NB4 (cell line): ENCODE data around the gene IQCE.

Source experiments
- DNase-seq: peaks from one replicate; pipeline ENCODE4 v3.0.0; 2010; ENCODE audit warnings: low read depth
- H3K4me3 ChIP-seq: one replicate; pipeline ENCODE4 v1.5.1; 2011; ENCODE audit warnings: mild to moderate bottlenecking, low read depth, low read length, moderate library complexity
- MYC ChIP-seq: IDR thresholded peaks from 2 replicates; pipeline ENCODE4 v1.6.1; 2011; ENCODE audit warnings: low read depth, low read length
- POLR2A ChIP-seq: IDR thresholded peaks from 2 replicates; pipeline ENCODE4 v1.6.1; 2011; ENCODE audit warnings: mild to moderate bottlenecking; ENCODE audit not compliant: insufficient read length; ENCODE audit errors: extremely low read depth
- TF ChIP-seq, protein P1 (sequence below): IDR thresholded peaks from 2 replicates; pipeline ENCODE4 v1.6.1; 2011; ENCODE audit warnings: low read depth, low read length
- TF ChIP-seq, protein P2 (sequence below): IDR thresholded peaks from one replicate; pipeline ENCODE4 v1.5.1; 2012; ENCODE audit warnings: low read depth, low read length

The IQCE gene

GRCh38 chr7:2567679-2568278 lies 9.0 kb downstream of the IQCE start:
- no peak overlapping the region for H3K4me3 ChIP-seq
- TF ChIP-seq POLR2A: no peak
- TF ChIP-seq, protein P1, sequence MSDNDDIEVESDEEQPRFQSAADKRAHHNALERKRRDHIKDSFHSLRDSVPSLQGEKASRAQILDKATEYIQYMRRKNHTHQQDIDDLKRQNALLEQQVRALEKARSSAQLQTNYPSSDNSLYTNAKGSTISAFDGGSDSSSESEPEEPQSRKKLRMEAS: no peak
- no peak for TF ChIP-seq MYC
- TF ChIP-seq, protein P2, sequence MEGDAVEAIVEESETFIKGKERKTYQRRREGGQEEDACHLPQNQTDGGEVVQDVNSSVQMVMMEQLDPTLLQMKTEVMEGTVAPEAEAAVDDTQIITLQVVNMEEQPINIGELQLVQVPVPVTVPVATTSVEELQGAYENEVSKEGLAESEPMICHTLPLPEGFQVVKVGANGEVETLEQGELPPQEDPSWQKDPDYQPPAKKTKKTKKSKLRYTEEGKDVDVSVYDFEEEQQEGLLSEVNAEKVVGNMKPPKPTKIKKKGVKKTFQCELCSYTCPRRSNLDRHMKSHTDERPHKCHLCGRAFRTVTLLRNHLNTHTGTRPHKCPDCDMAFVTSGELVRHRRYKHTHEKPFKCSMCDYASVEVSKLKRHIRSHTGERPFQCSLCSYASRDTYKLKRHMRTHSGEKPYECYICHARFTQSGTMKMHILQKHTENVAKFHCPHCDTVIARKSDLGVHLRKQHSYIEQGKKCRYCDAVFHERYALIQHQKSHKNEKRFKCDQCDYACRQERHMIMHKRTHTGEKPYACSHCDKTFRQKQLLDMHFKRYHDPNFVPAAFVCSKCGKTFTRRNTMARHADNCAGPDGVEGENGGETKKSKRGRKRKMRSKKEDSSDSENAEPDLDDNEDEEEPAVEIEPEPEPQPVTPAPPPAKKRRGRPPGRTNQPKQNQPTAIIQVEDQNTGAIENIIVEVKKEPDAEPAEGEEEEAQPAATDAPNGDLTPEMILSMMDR: peak; percentile 49
- peak; percentile 48 for DNase-seq

DNA sequence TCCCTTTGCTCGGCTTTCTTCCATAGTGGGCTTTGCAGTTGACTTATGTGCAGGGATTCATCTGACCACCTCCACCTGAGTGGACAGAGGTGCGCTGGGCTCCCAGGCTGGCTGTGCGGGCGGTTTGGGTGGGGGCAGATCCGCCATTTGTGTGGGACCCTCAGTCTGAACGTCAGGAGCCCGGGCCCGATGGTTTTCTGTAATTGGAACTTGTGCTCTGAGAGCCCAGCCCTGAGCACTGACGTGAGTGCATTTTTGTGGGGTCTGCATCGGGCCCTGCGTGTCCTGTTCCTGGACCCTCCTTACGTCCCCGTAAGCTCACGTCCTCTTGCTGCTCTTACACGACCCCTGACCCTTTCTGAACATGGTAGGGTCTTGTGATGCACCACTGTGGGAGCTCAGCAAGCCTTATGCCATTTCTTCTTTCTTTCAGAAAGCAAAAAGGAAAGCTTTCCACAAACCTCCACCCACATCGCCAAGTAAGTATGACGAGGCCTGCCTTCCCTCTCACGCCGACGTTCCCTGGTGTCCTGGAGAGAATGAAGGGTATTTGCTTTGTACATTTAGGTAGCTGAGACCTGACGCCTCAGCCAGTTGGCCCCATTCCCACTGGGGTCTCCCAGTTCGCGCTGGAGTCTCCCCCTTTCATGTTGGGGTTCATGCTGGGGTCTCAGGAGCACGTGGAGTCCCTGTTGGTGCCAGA lies 9.9 kb downstream of the IQCE start:
- DNase-seq: no peak
- TF ChIP-seq, protein P2: no peak
- no peak for TF ChIP-seq MYC
- no peak for TF ChIP-seq POLR2A
- TF ChIP-seq, protein P1: no peak
- no peak overlapping the region for H3K4me3 ChIP-seq

GRCh38 chr7:2569421-2569820 lies 10.6 kb downstream of the IQCE start:
- no peak overlapping the region for H3K4me3 ChIP-seq
- TF ChIP-seq, protein P2: no peak
- TF ChIP-seq POLR2A (no peak), MYC (no peak)
- TF ChIP-seq, protein P1: no peak
- no peak for DNase-seq

- TF ChIP-seq, protein P1: no peak
- TF ChIP-seq POLR2A (no peak), MYC (no peak)
- TF ChIP-seq, protein P2: no peak
- H3K4me3 ChIP-seq: no peak overlapping the region
- DNase-seq: no peak
These were observed 11.2 kb downstream of the IQCE start for GRCh38 chr7:2570021-2570420.

- no peak for DNase-seq
- H3K4me3 ChIP-seq: no peak overlapping the region
- TF ChIP-seq, protein P2: no peak
- TF ChIP-seq POLR2A (no peak), MYC (no peak)
- TF ChIP-seq, protein P1: no peak
These were observed 12.6 kb downstream of the IQCE start for GRCh38 chr7:2571409-2571808.
